Stomach smooth muscle (tissue), 2 donors: Measurements from ENCODE around the gene SRSF10.

Source experiments
- H3K27ac ChIP-seq: one replicate; pipeline ENCODE4 v1.7.0; 2013; ENCODE audit warnings: mild to moderate bottlenecking, low read length, inconsistent platforms
- H3K27me3 ChIP-seq, 2 donors: one replicate each; pipeline ENCODE4 v1.7.0; 2013; ENCODE audit warnings: low read length in 2 of 2; ENCODE audit not compliant: insufficient read depth in 2 of 2, control insufficient read depth in 1 of 2
- H3K36me3 ChIP-seq, 2 donors: one replicate each; pipeline ENCODE4 v1.7.0; 2013; ENCODE audit warnings: low read length in 2 of 2; ENCODE audit not compliant: control insufficient read depth in 2 of 2, insufficient read depth in 2 of 2
- H3K4me1 ChIP-seq: one replicate; pipeline ENCODE4 v1.7.0; 2013; ENCODE audit warnings: low read length; ENCODE audit not compliant: control insufficient read depth, insufficient read depth
- H3K4me3 ChIP-seq, 2 donors: one replicate each; pipeline ENCODE4 v1.7.0; 2013; ENCODE audit warnings: low read length in 2 of 2
- H3K9ac ChIP-seq, 2 donors: one replicate each; pipeline ENCODE4 v1.7.0; 2013; ENCODE audit warnings: low read length in 2 of 2, mild to moderate bottlenecking in 1 of 2
- H3K9me3 ChIP-seq, 2 donors: one replicate each; pipeline ENCODE4 v1.7.0; 2013; ENCODE audit warnings: low read length in 2 of 2; ENCODE audit not compliant: control insufficient read depth in 2 of 2
- donor health status: healthy.
- donor health status: Pancreatic carcinoma.

Gene SRSF10

DNA sequence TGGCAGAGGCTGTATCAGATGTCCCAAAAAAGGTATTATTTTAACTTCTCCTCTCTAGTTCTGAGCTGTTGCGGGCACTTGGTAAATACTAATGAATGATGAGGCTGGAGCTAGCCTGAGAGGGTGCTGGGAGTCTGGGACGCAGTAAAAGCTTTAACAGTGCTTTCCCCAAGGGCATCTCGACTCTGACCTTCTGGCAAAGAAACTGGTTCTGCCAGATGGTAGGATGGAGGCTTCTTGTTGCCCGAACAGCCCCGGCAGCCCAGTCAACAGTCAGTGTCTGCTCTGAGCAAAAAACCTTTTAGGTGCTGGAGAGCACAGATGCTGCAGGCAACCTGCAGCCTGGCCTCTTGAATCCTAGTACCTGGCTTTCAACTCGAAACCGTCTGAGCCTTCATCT, 23.0 kb downstream of the SRSF10 start:
- H3K9ac ChIP-seq: no peak overlapping the region
- no peaks in the 10 kb centered on the region for H3K36me3 ChIP-seq
- H3K27ac ChIP-seq: peak overlapping the region; percentile 0
- no peaks in the 10 kb centered on the region for H3K9me3 ChIP-seq
- H3K27me3 ChIP-seq: no peaks in the 10 kb centered on the region
- H3K4me1 ChIP-seq: peaks cover 10% of the 10 kb centered on the region
- peak overlapping the region in 1 of 2 donors; percentile 44 for H3K4me3 ChIP-seq

DNA sequence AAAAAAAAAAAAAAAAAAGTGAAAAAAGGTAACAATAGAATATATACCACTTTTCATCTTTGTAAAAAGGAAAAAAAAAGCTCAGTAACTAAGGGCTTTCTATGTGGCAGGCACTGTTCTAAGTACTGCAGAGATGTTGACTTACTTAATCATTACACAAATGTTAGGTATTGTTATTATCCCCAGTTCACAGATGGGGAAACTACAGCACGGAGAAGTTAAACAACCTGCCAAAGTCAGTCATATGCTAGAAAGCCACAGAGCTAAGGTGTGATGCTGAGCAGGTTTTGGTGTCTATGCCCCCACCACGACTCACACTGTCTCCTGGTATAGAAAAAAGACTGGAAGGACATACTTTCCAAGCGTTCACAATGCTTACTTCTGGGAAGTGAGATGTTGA, 27.1 kb downstream of the SRSF10 start:
- Histone ChIP-seq H3K36me3 (no peaks in the 10 kb centered on the region), H3K4me1 (peaks cover 4% of the 10 kb centered on the region), H3K9me3 (no peaks in the 10 kb centered on the region), H3K27ac (no peak overlapping the region), H3K9ac (no peak overlapping the region), H3K4me3 (no peak overlapping the region), H3K27me3 (no peaks in the 10 kb centered on the region)

DNA sequence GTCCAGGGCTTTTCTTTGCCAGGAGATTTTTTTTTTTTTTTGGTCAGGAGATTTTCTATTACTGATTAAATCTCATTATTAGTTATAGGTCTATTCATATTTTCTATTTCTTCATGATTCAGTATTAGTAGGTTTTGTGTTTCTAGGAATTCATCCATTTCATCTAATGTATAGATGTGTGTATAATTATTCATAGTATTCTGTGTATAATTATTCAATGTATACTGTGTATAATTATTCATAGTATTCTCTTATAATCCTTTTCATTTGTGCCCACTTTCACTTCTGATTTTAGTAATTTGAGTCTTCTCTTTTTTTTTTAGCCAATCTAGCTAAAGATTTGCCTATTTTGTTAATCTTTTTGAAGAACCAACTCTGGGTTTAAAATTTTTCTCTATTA, 32.8 kb downstream of the SRSF10 start:
- H3K36me3 ChIP-seq: no peaks in the 10 kb centered on the region
- no peak overlapping the region for H3K9ac ChIP-seq
- no peaks in the 10 kb centered on the region for H3K9me3 ChIP-seq
- no peaks in the 10 kb centered on the region for H3K4me1 ChIP-seq
- H3K4me3 ChIP-seq: no peak overlapping the region
- H3K27ac ChIP-seq: no peak overlapping the region
- no peaks in the 10 kb centered on the region for H3K27me3 ChIP-seq

DNA sequence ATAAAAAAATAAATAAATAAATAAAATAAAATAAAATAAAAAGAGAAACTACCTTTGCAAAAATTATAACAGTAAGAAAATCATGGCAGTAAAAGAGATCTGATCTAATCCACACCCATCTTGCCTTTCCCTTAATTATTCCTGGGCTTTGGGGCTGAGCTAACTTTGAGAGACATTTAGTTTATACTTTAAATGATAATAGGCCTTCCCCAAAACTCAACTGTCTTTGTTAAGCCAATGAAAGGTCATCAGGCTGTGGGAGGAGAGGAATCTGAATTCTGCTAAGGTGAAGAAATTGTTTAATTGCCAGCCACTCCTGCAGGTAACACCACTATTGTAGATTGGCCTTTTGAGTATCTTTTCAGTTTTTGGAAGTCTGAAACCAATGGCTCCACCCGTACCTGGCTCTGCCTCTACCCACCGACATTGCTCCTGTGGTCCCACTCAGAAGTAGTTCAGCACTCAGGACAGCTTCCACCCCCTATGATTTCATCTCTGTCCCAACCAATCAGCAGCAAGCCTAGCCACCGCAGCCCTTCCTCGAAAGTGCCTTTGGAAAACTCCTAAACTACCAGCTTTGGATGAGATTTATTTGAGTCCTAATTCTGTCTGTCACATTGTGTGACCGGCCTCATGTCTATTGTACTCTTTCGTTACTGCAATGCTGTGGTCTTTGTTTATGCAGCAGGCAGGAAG, 43.5 kb downstream of the SRSF10 start:
- Histone ChIP-seq H3K36me3 (no peaks in the 10 kb centered on the region), H3K27ac (no peak overlapping the region), H3K9me3 (no peaks in the 10 kb centered on the region), H3K9ac (no peak overlapping the region), H3K27me3 (no peaks in the 10 kb centered on the region), H3K4me1 (no peaks in the 10 kb centered on the region), H3K4me3 (no peak overlapping the region)

DNA sequence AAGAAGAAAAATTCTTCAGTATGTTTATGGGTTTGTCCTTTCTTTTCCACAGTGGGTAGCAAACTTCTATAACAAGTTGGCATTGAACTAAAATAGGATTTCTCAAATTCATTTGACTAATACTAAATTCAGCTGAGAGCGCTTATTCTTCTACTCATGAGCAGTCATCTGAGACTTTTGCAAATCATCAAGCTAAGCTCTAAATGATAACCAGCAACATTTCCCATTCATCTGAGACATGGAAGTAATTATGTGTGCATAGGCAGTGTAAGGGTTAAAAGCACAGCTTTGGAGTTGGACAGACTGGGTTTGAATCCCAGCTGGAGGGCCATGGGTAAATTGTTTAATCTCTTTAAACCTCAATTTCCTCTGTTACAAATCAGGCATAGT, 48.6 kb downstream of the SRSF10 start:
- no peak overlapping the region for H3K4me3 ChIP-seq
- H3K9ac ChIP-seq: no peak overlapping the region
- H3K27ac ChIP-seq: no peak overlapping the region
- H3K36me3 ChIP-seq: no peaks in the 10 kb centered on the region
- no peaks in the 10 kb centered on the region for H3K9me3 ChIP-seq
- no peaks in the 10 kb centered on the region for H3K27me3 ChIP-seq
- no peaks in the 10 kb centered on the region for H3K4me1 ChIP-seq

DNA sequence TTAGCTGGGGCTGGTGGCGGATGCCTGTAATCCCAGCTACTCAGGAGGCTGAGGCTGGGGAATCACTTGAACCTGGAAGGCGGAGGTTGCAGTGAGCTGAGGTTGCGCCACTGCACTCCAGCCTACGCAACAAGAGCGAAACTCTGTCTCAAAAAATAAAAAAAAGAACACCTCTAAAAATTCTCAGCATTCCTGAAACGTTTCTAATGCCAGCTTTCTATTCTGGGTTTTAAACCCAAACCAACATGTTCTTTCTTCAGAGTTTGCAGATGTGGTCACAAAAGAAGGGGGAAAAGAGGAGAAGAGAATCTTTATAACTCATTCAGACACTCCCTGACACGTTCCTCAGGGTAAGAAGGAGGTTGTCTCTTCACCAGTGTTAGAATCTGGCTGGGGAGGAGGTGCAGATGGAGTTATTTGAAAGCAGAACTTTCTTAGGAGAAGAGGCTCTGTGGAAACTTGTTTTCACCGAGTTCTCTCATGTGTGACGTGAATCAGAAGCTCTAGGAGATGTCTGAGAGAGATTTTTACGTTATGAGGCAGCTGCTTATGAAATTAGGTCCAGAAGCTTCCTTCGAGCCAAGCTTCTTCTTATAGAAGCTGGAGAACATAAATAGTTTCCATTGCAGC, 49.2 kb downstream of the SRSF10 start:
- Histone ChIP-seq H3K9ac (no peak overlapping the region), H3K4me1 (no peaks in the 10 kb centered on the region), H3K36me3 (no peaks in the 10 kb centered on the region), H3K9me3 (no peaks in the 10 kb centered on the region), H3K27ac (peak overlapping the region; percentile 12), H3K27me3 (no peaks in the 10 kb centered on the region), H3K4me3 (no peak overlapping the region)

DNA sequence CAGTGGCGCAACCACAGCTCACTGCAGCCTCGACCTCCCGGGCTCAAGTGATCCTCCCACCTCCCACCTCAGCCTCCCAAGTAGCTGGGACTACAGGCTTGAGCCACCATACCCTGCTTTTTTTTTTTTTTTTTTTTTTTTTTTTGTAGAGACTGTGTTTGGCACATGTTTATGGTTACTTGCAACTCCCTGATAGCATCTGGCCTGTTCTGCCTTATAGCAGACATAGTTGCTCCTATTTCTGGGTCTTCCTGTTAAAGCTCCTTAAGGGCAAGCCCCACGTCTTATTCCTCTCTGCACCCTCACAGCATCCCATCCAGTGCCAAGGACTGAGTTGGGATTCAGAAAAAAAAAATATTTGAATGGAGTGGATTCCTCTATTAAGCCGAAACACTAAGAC, 49.9 kb downstream of the SRSF10 start:
- H3K36me3 ChIP-seq: no peaks in the 10 kb centered on the region
- no peak overlapping the region for H3K9ac ChIP-seq
- H3K27me3 ChIP-seq: no peaks in the 10 kb centered on the region
- H3K9me3 ChIP-seq: no peaks in the 10 kb centered on the region
- no peaks in the 10 kb centered on the region for H3K4me1 ChIP-seq
- no peak overlapping the region for H3K4me3 ChIP-seq
- no peak overlapping the region for H3K27ac ChIP-seq

DNA sequence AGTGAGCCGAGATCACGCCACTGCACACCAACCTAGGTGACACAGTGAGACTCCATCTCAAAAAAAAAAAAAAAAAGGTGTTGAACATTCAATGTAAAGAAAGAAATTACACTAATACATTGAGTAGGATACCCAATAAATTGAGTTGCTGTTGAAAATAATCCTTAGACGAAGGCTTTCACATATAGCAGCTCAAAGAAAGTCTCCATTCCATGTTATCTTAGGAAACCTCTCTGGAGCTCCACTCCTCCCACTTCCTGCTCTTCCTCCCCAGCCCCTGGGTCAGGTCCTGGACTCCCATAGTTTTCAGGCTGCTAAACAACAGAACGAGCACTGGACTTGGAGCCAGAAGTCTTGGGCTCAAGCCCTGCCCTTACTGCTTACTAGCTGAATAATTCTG, 51.3 kb downstream of the SRSF10 start:
- peaks cover 2% of the 10 kb centered on the region for H3K4me1 ChIP-seq
- no peaks in the 10 kb centered on the region for H3K36me3 ChIP-seq
- H3K27ac ChIP-seq: no peak overlapping the region
- H3K27me3 ChIP-seq: no peaks in the 10 kb centered on the region
- H3K4me3 ChIP-seq: no peak overlapping the region
- no peaks in the 10 kb centered on the region for H3K9me3 ChIP-seq
- H3K9ac ChIP-seq: no peak overlapping the region

DNA sequence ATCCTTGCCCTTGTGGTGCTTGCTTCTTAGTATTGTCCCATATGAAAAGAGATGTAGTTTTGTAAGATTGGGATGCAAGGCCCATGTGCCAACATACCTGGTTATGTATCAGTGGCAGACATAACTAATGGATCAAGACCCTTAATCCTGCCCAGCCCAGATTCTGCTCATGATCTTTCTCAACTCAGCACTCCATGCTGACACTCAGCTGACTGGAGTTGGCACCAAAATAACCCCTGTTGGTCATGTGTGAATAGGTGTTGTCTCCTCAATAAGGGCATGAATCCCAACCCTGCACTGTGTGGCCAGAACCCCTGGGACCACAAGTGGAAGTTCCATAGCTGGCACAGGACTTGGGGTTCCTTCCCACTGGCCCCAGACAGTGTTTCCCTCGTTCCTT, 53.0 kb downstream of the SRSF10 start:
- Histone ChIP-seq H3K27me3 (no peaks in the 10 kb centered on the region), H3K27ac (no peak overlapping the region), H3K4me1 (peaks cover 2% of the 10 kb centered on the region), H3K9ac (no peak overlapping the region), H3K9me3 (no peaks in the 10 kb centered on the region), H3K36me3 (no peaks in the 10 kb centered on the region), H3K4me3 (no peak overlapping the region)

DNA sequence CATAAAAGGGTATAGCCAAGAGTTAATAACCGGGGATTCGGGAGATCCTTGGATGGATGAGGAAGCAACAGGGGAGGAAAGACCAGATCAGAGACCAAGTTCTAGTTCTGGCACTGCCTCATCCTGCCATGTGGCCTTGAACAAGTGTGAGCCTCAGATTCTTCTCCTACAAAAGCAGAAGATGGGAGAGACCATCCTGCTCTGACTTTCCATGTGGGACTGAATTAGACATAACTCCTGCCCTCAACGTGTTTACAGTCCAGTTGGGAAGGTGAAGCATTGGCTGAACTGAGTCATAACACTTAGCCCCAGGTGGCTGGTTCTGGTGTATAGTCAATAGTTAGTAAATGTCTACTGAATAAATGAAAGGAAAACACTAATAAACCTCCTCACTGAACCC, 54.8 kb downstream of the SRSF10 start:
- no peaks in the 10 kb centered on the region for H3K9me3 ChIP-seq
- no peak overlapping the region for H3K4me3 ChIP-seq
- H3K27ac ChIP-seq: no peak overlapping the region
- no peaks in the 10 kb centered on the region for H3K27me3 ChIP-seq
- no peak overlapping the region for H3K9ac ChIP-seq
- H3K4me1 ChIP-seq: peaks cover 12% of the 10 kb centered on the region
- no peaks in the 10 kb centered on the region for H3K36me3 ChIP-seq

DNA sequence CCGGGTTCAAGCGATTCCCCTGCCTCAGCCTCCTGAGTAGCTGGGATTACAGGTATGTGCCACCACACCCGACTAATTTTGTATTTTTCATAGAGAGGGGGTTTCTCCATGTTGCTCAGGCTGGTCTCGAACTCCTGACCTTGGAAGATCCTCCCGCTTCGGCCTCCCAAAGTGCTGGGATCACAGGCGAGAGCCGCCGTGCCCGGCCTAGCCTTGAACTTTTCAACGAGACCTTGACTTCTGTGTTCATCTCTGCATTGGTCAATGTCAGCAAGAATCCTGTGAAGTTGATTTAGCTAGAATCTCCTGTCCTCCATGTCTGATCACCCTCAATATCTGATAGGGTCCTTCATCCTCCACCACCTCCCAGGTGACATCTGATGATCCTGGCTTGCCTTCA, 55.5 kb downstream of the SRSF10 start:
- Histone ChIP-seq H3K9ac (no peak overlapping the region), H3K4me1 (peaks cover 19% of the 10 kb centered on the region), H3K27ac (no peak overlapping the region), H3K27me3 (no peaks in the 10 kb centered on the region), H3K36me3 (no peaks in the 10 kb centered on the region), H3K4me3 (no peak overlapping the region), H3K9me3 (no peaks in the 10 kb centered on the region)
